Measurements from ENCODE around the gene NDUFS8. TPM values are rescaled to one million over a fixed set of nuclear protein-coding genes. Genes with fewer than 3 reads are reported as not detected.

The NDUFS8 gene
- total and polyA plus RNA-seq, 2 experiments from 2014 or later = 111 to 286 TPM

GRCh38 chr11:68064926-68065325 lies 34.4 kb downstream of the NDUFS8 start:
- no peak overlapping the region for H3K27ac ChIP-seq
- H3K4me3 ChIP-seq = no peak overlapping the region
- H3K79me2 ChIP-seq = no peaks in the 10 kb centered on the region
- H2AFZ ChIP-seq = no peak overlapping the region
- TF ChIP-seq CTCF (IDR thresholded peaks at IDR 0.05; ENCODE audit: poor library complexity) (no peak), EZH2 (IDR thresholded peaks at IDR 0.05; ENCODE audit: borderline replicate concordance) (no peak), EZH2phosphoT487 (IDR thresholded peaks at IDR 0.05; ENCODE audit: low read depth, severe bottlenecking, unreplicated experiment) (no peak)
- no peaks in the 10 kb centered on the region for H4K20me1 ChIP-seq (ENCODE audit: insufficient read depth, poor library complexity, severe bottlenecking)
- H3K9me3 ChIP-seq (ENCODE audit: low read depth) = no peaks in the 10 kb centered on the region
- no peaks in the 10 kb centered on the region for H3K4me1 ChIP-seq (ENCODE audit: insufficient read depth)
- H3K36me3 ChIP-seq (replicated peaks; ENCODE audit: insufficient read depth, low read depth) = no peaks in the 10 kb centered on the region
- no peaks in the 10 kb centered on the region for H3K9me2 ChIP-seq (replicated peaks; ENCODE audit: insufficient read depth)
- no peaks in the 10 kb centered on the region for H3K27me3 ChIP-seq
- DNase-seq (ENCODE audit: low spot score) = no peak
- no peak overlapping the region for H3K4me2 ChIP-seq
- 98% methylated on average over 2 of the region's 2 CpGs for WGBS (ENCODE audit: low lambda C conversion rate, missing lambda C conversion rate)

- DNase-seq (ENCODE audit: low spot score) = no peak
- Histone ChIP-seq H3K4me3 (no peak overlapping the region), H3K9me3 (ENCODE audit: low read depth) (no peaks in the 10 kb centered on the region), H3K4me1 (ENCODE audit: insufficient read depth) (no peaks in the 10 kb centered on the region), H3K79me2 (no peaks in the 10 kb centered on the region), H3K4me2 (no peak overlapping the region), H4K20me1 (ENCODE audit: insufficient read depth, poor library complexity, severe bottlenecking) (no peaks in the 10 kb centered on the region), H3K9me2 (replicated peaks; ENCODE audit: insufficient read depth) (no peaks in the 10 kb centered on the region), H3K27ac (no peak overlapping the region), H2AFZ (no peak overlapping the region), H3K27me3 (no peaks in the 10 kb centered on the region), H3K36me3 (replicated peaks; ENCODE audit: insufficient read depth, low read depth) (peaks cover 6% of the 10 kb centered on the region)
- 95% methylated on average over 5 of the region's 5 CpGs for WGBS (ENCODE audit: low lambda C conversion rate, missing lambda C conversion rate)
- TF ChIP-seq EZH2phosphoT487 (IDR thresholded peaks at IDR 0.05; ENCODE audit: low read depth, severe bottlenecking, unreplicated experiment) (no peak), CTCF (IDR thresholded peaks at IDR 0.05; ENCODE audit: poor library complexity) (no peak), EZH2 (IDR thresholded peaks at IDR 0.05; ENCODE audit: borderline replicate concordance) (no peak)
Observed at GRCh38 chr11:68065841-68066240, 35.4 kb downstream of the NDUFS8 start.

GRCh38 chr11:68066742-68067141 lies 36.3 kb downstream of the NDUFS8 start:
- no peak for DNase-seq (ENCODE audit: low spot score)
- TF ChIP-seq EZH2phosphoT487 (IDR thresholded peaks at IDR 0.05; ENCODE audit: low read depth, severe bottlenecking, unreplicated experiment) = no peak
- no peak for TF ChIP-seq CTCF (IDR thresholded peaks at IDR 0.05; ENCODE audit: poor library complexity)
- no peak for TF ChIP-seq EZH2 (IDR thresholded peaks at IDR 0.05; ENCODE audit: borderline replicate concordance)
- no peak overlapping the region for H3K27ac ChIP-seq
- H3K4me2 ChIP-seq = no peak overlapping the region
- no peaks in the 10 kb centered on the region for H3K4me1 ChIP-seq (ENCODE audit: insufficient read depth)
- H4K20me1 ChIP-seq (ENCODE audit: insufficient read depth, poor library complexity, severe bottlenecking) = peaks cover 4% of the 10 kb centered on the region
- no peak overlapping the region for H3K4me3 ChIP-seq
- no peaks in the 10 kb centered on the region for H3K9me2 ChIP-seq (replicated peaks; ENCODE audit: insufficient read depth)
- 89% methylated on average over 3 of the region's 3 CpGs for WGBS (ENCODE audit: low lambda C conversion rate, missing lambda C conversion rate)
- no peak overlapping the region for H2AFZ ChIP-seq
- no peaks in the 10 kb centered on the region for H3K9me3 ChIP-seq (ENCODE audit: low read depth)
- no peaks in the 10 kb centered on the region for H3K79me2 ChIP-seq
- no peaks in the 10 kb centered on the region for H3K27me3 ChIP-seq
- peaks cover 7% of the 10 kb centered on the region for H3K36me3 ChIP-seq (replicated peaks; ENCODE audit: insufficient read depth, low read depth)

- Histone ChIP-seq H3K4me3 (no peak overlapping the region), H3K4me2 (no peak overlapping the region), H2AFZ (no peak overlapping the region), H3K9me2 (replicated peaks; ENCODE audit: insufficient read depth) (no peaks in the 10 kb centered on the region), H3K27me3 (no peaks in the 10 kb centered on the region), H3K4me1 (ENCODE audit: insufficient read depth) (no peaks in the 10 kb centered on the region), H4K20me1 (ENCODE audit: insufficient read depth, poor library complexity, severe bottlenecking) (peaks cover 4% of the 10 kb centered on the region), H3K27ac (no peak overlapping the region), H3K79me2 (peaks cover 5% of the 10 kb centered on the region), H3K9me3 (ENCODE audit: low read depth) (no peaks in the 10 kb centered on the region), H3K36me3 (replicated peaks; ENCODE audit: insufficient read depth, low read depth) (peaks cover 7% of the 10 kb centered on the region)
- TF ChIP-seq EZH2 (IDR thresholded peaks at IDR 0.05; ENCODE audit: borderline replicate concordance) (no peak), EZH2phosphoT487 (IDR thresholded peaks at IDR 0.05; ENCODE audit: low read depth, severe bottlenecking, unreplicated experiment) (no peak), CTCF (IDR thresholded peaks at IDR 0.05; ENCODE audit: poor library complexity) (no peak)
- 100% methylated on average over 5 of the region's 5 CpGs for WGBS (ENCODE audit: low lambda C conversion rate, missing lambda C conversion rate)
- no peak for DNase-seq (ENCODE audit: low spot score)
Observed at GRCh38 chr11:68067991-68068390, 37.5 kb downstream of the NDUFS8 start.
